Placental epithelial cell (primary cell): ENCODE measurements around the gene CAPZA3. TPM values are rescaled to one million over a fixed set of nuclear protein-coding genes. Genes with fewer than 3 reads are reported as not detected.

Experiments used
- total RNA-seq: library from RNA; depleted of rRNA; stranded (reverse); fragments of >200 nt; gene quantifications from 2 replicates; pipeline ENCODE4 v1.2.3, GENCODE V29; 2012

The CAPZA3 gene, protein sequence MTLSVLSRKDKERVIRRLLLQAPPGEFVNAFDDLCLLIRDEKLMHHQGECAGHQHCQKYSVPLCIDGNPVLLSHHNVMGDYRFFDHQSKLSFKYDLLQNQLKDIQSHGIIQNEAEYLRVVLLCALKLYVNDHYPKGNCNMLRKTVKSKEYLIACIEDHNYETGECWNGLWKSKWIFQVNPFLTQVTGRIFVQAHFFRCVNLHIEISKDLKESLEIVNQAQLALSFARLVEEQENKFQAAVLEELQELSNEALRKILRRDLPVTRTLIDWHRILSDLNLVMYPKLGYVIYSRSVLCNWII
- total RNA-seq = 0.79 TPM in 1 of 2 replicates, not detected in the other

GRCh38 chr12:18737819-18738218 is at the start of gene CAPZA3, which contains the start of gene PLCZ1:
TSS of gene CAPZA3 (plus strand) at chr12:18738119. CDS start at chr12:18738269, 150 bp downstream.
TSS of gene PLCZ1 (minus strand) at chr12:18738012. CDS start at chr12:18737371, 641 bp downstream.

Other genes starting within 250 kb of the CAPZA3 start
- not detected in 2 replicates for gene PLCZ1, start 107 bp upstream of the CAPZA3 start, total RNA-seq